Suppressor macrophage treated with lipopolysaccharide for 4 hours (primary cell): ENCODE measurements around the gene TACO1.

Experiments
- DNase-seq: peaks from one replicate; pipeline ENCODE4 v3.0.0-alpha.2; 2020

Gene TACO1

GRCh38 chr17:63601439-63602371 lies 1.0 kb downstream of the TACO1 start:
- DNase-seq: no peak

- no peak for DNase-seq
These were observed 9.3 kb downstream of the TACO1 start for GRCh38 chr17:63609816-63610573.

DNA sequence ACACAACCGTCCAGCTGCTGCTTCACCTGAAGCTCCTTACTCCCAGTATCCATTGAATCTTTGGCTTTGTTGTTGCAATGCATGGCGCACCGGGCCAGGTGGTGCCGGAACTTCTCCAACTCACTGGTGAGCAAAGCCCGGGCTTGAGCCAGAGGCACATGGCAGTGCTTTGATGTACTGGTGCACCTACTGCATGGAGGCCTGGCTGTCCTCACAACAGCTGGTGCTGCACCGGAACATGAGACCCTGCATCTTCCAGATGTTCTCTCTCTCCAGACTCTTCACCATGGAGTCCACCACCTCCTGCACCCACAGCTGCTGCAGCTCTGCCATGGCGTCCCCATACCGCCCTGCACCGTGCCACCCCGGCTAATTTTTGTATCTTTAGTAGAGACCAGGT lies 10.2 kb downstream of the TACO1 start:
- DNase-seq: no peak

GRCh38 chr17:63611354-63611753 lies 10.7 kb downstream of the TACO1 start:
- DNase-seq: no peak

- no peak for DNase-seq
These were observed 13.0 kb downstream of the TACO1 start for GRCh38 chr17:63613663-63614062.

GRCh38 chr17:63621229-63621683 lies 20.6 kb downstream of the TACO1 start:
- DNase-seq: no peak

DNA sequence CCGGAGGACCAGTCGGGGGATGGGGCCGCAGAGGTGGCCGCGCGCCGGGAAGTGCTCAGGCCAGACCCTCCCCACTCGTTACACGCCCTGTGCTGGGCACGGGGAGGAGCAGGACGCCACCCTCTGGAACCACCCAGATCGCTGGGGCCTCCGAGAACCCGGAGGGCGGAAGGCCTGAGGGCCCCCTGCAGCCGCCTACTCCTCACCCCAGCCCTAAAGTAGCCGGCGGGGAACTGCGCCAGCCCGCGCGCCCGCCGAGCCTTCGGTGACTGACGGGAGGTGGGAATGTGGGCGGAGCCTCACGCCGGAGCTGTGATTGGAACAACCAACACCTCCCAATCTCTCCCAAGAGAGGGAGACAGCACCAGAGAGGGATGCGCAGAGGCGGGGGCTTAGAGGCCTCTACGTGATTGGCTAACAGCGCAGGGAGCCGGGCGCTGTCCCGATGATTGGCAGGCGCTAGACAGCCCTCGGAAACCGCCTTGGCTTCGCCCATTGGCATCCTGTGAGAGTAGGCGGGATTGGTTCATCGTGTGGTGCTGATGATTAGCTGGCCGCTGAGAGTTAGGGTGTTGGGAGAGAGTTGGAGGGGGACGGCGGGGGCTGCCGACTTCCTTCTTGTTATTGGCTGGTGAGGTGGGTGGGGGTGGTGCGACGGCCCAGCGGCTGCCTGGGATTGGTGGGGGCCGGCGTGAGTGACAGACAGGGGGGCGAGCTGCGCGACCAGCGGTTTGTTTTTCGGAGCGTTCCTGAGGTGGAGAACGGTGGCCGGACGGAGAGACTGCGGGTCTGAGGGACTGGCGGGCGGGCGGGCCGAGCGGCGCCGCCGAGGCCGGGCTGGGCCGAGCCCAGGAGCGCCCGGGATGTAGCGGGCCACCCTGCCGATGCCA lies 21.2 kb downstream of the TACO1 start, which contains the start of gene MAP3K3:
Gene MAP3K3, plus strand, starts transcription at position 734 of the 890 bp plus-strand sequence. CDS start 343 bp downstream, outside the sequence.
- DNase-seq: peak; percentile 100

- peak; percentile 81 for DNase-seq
These were observed 22.1 kb downstream of the TACO1 start for GRCh38 chr17:63622574-63623390.

DNA sequence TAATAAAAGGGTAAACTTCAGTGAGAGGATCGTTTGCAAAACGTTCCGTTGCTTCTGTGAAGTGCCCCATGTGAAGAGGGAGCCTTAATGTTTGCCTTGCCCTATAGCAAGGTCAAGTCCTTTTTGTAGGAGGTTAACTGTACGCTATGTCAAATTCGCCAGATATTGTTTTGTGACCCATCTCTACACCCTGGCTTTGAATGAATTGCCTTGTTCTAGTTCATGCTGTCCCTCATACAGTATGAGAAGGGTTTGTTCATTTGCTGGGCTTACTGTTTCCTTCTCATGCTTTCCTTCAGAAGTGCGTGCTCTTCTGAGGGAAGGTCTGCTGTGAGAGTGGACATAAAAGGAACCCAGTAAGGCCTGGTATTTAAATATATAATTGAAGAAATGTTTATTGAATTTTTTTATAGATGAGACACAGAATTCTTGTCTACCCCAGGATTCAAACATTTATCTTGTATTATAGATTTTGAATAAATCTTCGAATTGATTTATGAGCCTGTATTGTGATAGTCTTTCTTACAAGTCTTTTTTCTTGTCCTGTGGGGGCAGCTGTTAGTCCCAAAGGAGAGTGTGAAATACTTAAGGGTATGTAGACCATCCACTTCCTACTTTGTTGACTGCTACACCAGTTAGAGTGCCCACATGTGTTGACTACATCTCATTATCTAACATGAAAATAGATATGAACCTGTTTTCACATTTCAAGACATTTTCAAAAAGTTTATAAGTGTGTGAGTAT lies 23.3 kb downstream of the TACO1 start:
- no peak for DNase-seq

- DNase-seq: no peak
These were observed 23.8 kb downstream of the TACO1 start for GRCh38 chr17:63624531-63624880.

GRCh38 chr17:63626551-63627180 lies 26.0 kb downstream of the TACO1 start:
- DNase-seq: peak; percentile 23

DNA sequence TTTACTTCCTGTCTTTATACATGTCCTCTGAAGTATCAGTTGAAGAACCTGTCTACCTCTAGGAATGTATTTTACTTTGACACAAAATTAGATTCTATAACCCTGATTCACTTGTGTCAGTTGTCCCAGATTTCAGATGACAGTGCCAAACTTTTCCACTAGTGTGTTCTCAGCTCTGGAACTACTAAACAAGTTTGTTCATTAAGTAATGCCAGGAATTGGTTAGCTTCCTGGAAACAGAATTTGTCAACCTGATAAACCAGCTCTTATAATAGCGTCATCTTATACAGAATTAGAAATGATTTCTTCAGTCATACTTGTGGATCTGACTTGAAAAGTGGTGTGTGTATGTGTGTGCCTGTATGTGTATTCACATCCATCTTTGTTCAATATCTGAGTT lies 28.9 kb downstream of the TACO1 start:
- DNase-seq: no peak

GRCh38 chr17:63631062-63631461 lies 30.4 kb downstream of the TACO1 start:
- DNase-seq: peak; percentile 17

GRCh38 chr17:63631626-63632025 lies 30.9 kb downstream of the TACO1 start:
- no peak for DNase-seq

- no peak for DNase-seq
These were observed 33.0 kb downstream of the TACO1 start for GRCh38 chr17:63633742-63634141.

DNA sequence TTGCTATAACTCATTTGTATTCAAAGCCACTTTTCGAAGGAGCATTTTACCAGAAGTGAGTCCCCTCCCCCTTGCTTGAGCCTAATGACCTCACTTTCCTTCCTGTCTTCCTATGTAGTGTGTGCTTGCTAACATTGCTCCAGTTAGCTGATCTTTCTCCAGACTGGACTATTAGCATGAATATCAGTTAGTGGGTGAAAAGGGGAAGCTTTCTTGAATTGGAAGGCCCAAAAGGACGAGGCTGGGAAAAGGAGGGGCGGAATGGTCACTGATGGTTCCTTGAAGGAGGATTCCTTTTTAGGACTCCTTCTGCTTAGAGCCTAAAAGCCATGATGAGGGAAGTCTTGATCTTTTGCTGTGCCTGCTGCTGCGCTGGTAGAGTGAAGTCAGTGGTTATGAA lies 33.5 kb downstream of the TACO1 start:
- DNase-seq: peak; percentile 84

DNA sequence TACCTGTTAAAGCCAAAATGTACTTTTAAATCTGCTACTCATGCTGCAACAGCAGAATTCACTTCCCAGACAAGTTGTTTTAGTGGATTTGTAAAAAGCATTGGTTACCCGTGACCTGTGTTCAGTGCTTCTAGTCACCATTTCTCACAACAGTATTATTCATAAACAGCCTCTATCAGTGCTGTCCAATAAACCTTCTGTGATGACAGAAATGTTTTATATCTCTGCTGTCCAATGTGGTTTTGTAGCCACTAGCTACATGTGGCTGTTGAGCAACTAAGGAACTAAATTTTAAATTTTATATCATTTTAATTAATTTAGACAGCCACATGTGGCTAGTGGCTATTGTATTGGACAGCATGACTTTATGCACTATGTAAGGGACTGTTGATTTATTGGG lies 34.1 kb downstream of the TACO1 start:
- no peak for DNase-seq

DNA sequence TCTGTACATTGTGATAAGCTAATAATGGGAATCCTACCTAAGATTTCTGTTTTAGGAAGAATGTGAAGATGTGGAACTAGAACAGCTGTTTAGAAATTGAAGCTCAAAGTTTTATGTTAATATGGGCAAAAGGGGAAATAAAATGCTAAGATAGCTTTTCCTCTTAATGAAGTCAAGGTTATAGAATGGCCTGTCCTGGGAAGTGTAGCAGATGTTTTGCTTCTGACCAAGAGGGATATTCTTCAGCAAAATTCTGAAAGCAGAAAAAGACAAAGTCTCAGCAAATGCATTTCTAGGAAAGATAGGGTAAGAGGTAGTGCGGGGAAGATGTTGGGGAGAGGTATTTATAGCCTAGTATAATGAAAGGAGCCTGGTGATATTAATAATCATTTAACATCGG lies 34.6 kb downstream of the TACO1 start:
- DNase-seq: no peak

GRCh38 chr17:63635787-63636186 lies 35.1 kb downstream of the TACO1 start:
- DNase-seq: no peak

GRCh38 chr17:63639125-63639524 lies 38.4 kb downstream of the TACO1 start:
- DNase-seq: no peak

DNA sequence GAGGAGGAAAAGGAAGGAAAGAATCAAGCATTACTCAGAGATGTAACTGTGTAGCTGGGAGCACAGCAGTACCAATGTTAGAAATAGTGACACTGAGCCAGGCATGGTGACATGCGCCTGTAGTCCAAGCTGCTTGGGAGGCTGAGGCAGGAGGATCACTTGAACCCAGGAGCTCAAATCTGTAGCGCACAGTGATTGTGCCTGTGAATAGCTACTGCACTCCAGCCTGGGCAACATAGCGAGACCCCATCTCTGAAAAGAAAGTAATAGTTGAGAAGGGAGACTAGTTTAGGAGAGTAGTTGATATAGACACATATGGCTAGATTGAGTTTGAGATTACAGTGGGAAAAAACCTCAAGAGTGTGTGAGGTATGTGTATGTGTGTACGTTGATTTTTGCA lies 39.3 kb downstream of the TACO1 start:
- no peak for DNase-seq
